HL-60/S4 treated with retinoic acid at 250 ng/mL for 4 days and 3 days (cell line): Measurements from ENCODE around the gene APPBP2.

Experiments used
- in situ Hi-C: fragments of 300-500 bp; cut with MboI; formaldehyde crosslinking; loops from 2 replicates; pipeline ENCODE4 v1.7.0; 2022; ENCODE audit warnings: low sequenced_read_pairs

The APPBP2 gene

DNA sequence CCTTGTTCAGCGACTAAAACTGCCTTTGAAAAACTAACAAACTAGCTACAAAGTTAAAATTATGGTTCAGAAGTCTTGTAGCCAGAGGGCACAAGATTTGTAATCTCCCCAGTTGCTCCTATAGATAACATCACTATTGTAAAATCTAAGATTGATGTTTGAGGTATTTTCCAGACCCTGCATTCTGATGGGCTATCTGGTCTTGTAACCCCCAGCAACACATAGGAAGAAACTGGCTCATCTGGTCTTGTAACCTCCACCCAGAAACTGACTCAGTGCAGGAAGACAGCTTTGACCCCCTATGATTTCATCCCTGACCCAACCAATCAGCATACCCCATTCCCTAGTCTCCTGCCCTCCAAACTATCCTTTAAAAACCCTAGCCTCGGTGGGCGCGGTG is 116.0 kb downstream of the APPBP2 start:
- in situ Hi-C loops: loop anchor here (25.0 kb wide), 1 partner anchor 273 kb away; the partner anchor contains the start of gene CA4

DNA sequence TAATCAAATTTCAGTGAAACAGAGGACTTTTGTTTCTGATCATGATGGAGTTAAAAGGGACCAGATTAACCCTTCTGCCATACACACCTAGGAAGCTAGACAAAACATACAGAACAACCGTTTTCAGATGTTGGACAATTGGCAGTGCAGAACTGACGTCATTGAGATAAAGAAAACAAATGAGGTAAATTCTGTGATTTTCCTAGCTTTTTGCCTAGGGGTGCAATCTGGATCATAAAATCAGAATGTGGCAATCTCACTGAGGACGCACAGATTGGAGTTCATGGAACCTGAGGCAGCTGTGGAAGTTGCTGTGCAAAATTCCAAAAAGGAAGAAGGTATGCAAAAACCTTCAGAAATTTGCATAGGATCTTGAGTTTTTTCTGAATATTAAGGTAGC is 119.2 kb downstream of the APPBP2 start:
- in situ Hi-C loops: loop anchor here (25.0 kb wide), 1 partner anchor 270 kb away; the partner anchor contains the start of gene CA4

- in situ Hi-C loops: loop anchor here (25.0 kb wide), 1 partner anchor 267 kb away; the partner anchor contains the start of gene CA4
These were observed 122.1 kb downstream of the APPBP2 start for GRCh38 chr17:60403962-60404361.

DNA sequence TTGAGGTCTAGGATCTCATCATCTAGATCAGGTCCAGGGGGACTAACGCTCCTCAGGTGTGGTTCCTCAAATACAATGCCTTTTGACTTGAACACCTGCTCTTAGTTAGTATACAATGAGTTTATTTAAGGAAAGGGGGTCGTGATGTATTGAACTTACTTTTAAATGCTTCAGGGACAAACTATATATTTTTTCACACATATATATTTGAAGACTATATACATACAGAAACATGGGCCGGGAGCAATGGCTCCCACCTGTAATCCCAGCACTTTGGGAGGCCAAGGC is 122.6 kb downstream of the APPBP2 start:
- in situ Hi-C loops: loop anchor here (25.0 kb wide), 1 partner anchor 266 kb away; the partner anchor contains the start of gene CA4

DNA sequence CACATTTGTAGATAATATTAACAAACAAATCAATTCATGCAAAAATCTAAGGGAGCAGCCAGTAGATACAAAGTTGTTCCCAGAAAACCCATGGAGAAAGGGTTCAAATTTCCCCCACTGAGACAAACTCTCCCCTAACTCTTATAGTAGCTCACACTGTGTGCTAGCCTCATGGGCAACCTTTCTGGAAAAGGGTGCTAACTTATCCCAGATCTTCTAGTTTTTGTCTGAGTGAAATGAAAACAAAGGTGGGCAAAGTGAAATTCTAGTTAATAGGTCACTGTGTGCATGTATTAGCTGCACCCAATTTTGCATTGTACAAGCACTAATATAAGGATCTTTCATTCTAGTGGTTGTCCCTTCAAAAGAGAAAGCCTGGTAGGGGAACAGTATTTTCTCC is 124.2 kb downstream of the APPBP2 start:
- in situ Hi-C loops: loop anchor here (25.0 kb wide), 1 partner anchor 265 kb away; the partner anchor contains the start of gene CA4

GRCh38 chr17:60398227-60398959 is 127.6 kb downstream of the APPBP2 start:
- in situ Hi-C loops: no loop called here

- in situ Hi-C loops: no loop called here
These were observed 129.6 kb downstream of the APPBP2 start for GRCh38 chr17:60396412-60396811.

- in situ Hi-C loops: no loop called here
These were observed 130.5 kb downstream of the APPBP2 start for GRCh38 chr17:60395508-60396065.

GRCh38 chr17:60393840-60394723 is 132.0 kb downstream of the APPBP2 start:
- in situ Hi-C loops: no loop called here
